ENCODE measurements around the gene MAPRE2.

GRCh38 chr18:35089891-35090550, 48.8 kb downstream of the MAPRE2 start:
- TF ChIP-seq, protein P1, sequence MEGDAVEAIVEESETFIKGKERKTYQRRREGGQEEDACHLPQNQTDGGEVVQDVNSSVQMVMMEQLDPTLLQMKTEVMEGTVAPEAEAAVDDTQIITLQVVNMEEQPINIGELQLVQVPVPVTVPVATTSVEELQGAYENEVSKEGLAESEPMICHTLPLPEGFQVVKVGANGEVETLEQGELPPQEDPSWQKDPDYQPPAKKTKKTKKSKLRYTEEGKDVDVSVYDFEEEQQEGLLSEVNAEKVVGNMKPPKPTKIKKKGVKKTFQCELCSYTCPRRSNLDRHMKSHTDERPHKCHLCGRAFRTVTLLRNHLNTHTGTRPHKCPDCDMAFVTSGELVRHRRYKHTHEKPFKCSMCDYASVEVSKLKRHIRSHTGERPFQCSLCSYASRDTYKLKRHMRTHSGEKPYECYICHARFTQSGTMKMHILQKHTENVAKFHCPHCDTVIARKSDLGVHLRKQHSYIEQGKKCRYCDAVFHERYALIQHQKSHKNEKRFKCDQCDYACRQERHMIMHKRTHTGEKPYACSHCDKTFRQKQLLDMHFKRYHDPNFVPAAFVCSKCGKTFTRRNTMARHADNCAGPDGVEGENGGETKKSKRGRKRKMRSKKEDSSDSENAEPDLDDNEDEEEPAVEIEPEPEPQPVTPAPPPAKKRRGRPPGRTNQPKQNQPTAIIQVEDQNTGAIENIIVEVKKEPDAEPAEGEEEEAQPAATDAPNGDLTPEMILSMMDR (IDR thresholded peaks at IDR 0.05; ENCODE audit: low read length), result no peak
- TF ChIP-seq EZH2 (IDR thresholded peaks at IDR 0.05; ENCODE audit: borderline replicate concordance, low read length), result no peak

Measured in OCI-LY1 (cell line).